GM23338 (cell line): ENCODE data around the gene FKRP. TPM values are rescaled to one million over a fixed set of nuclear protein-coding genes. Genes with fewer than 3 reads are reported as not detected.

Experiments
- ATAC-seq: fragments of 200-7000 bp; cut with Tn5 transposase; 3 replicates; pipeline ENCODE4 v1.9.1; 2020
- DNase-seq: peaks from one replicate; pipeline ENCODE4 v3.0.0-alpha.2; 2015; ENCODE audit warnings: low spot score
- H2AFZ ChIP-seq: fragments of 200-600 bp; sonication (generic); 2 replicates; pipeline ENCODE4 v1.8.0; 2016; ENCODE audit warnings: antibody characterized with exemption, mild to moderate bottlenecking, moderate library complexity
- H3F3A ChIP-seq: fragments of 200-600 bp; sonication (generic); replicated peaks from 2 replicates; pipeline ENCODE4 v1.8.0; 2017; ENCODE audit warnings: antibody characterized with exemption, mixed run types, low read depth
- H3K27ac ChIP-seq: fragments of 200-600 bp; sonication (generic); 2 replicates; pipeline ENCODE4 v1.6.1; 2016; ENCODE audit warnings: low read depth
- H3K27me3 ChIP-seq: fragments of 200-600 bp; sonication (generic); 2 replicates; pipeline ENCODE4 v1.8.0; 2016; ENCODE audit warnings: mild to moderate bottlenecking, mixed run types, moderate library complexity; ENCODE audit not compliant: insufficient read depth
- H3K36me3 ChIP-seq: fragments of 200-600 bp; sonication (generic); 2 replicates; pipeline ENCODE4 v1.8.0; 2016; ENCODE audit warnings: mild to moderate bottlenecking; ENCODE audit not compliant: insufficient read depth
- H3K4me1 ChIP-seq: fragments of 200-600 bp; sonication (generic); 2 replicates; pipeline ENCODE4 v1.8.0; 2016; ENCODE audit warnings: mild to moderate bottlenecking, moderate library complexity; ENCODE audit not compliant: insufficient read depth
- H3K4me2 ChIP-seq: fragments of 200-600 bp; sonication (generic); 2 replicates; pipeline ENCODE4 v1.7.1; 2017; ENCODE audit warnings: mixed run types
- H3K4me3 ChIP-seq: fragments of 200-600 bp; sonication (generic); 2 replicates; pipeline ENCODE4 v1.6.1; 2016; ENCODE audit warnings: mixed run types
- H3K79me2 ChIP-seq: fragments of 200-600 bp; sonication (generic); replicated peaks from 2 replicates; pipeline ENCODE4 v1.8.0; 2017; ENCODE audit warnings: mild to moderate bottlenecking; ENCODE audit not compliant: insufficient read depth
- H3K9me2 ChIP-seq: fragments of 200-600 bp; sonication (generic); 2 replicates; pipeline ENCODE4 v1.8.0; 2017; ENCODE audit not compliant: insufficient read depth
- H4K20me1 ChIP-seq: fragments of 200-600 bp; sonication (generic); replicated peaks from 2 replicates; pipeline ENCODE4 v1.8.0; 2017; ENCODE audit warnings: mild to moderate bottlenecking; ENCODE audit not compliant: insufficient read depth
- H3K27ac Mint-ChIP-seq: 2 replicates; pipeline ENCODE4 v1.8.0; 2020; ENCODE audit warnings: inconsistent platforms, mild to moderate bottlenecking, moderate library complexity, mixed read lengths
- H3K27me3 Mint-ChIP-seq: 3 replicates; pipeline ENCODE4 v1.8.0; 2022; ENCODE audit warnings: low read depth, mild to moderate bottlenecking, moderate library complexity, mixed read lengths, inconsistent platforms; ENCODE audit not compliant: insufficient read depth, poor library complexity
- H3K36me3 Mint-ChIP-seq: 3 replicates; pipeline ENCODE4 v1.8.0; 2021; ENCODE audit warnings: low read depth, mild to moderate bottlenecking, inconsistent platforms, moderate library complexity, mixed read lengths
- H3K4me1 Mint-ChIP-seq: 3 replicates; pipeline ENCODE4 v1.8.0; 2020; ENCODE audit warnings: mild to moderate bottlenecking, inconsistent platforms, mixed read lengths
- H3K4me3 Mint-ChIP-seq: 3 replicates; pipeline ENCODE4 v1.8.0; 2021; ENCODE audit warnings: moderate library complexity, mild to moderate bottlenecking, inconsistent platforms, mixed read lengths
- H3K9me3 Mint-ChIP-seq: 3 replicates; pipeline ENCODE4 v1.8.0; 2020; ENCODE audit warnings: moderate library complexity, mild to moderate bottlenecking, inconsistent platforms, mixed read lengths
- CREB1 ChIP-seq: fragments of 250-450 bp; sonication (Bioruptor Pico); IDR thresholded peaks from 2 replicates; pipeline ENCODE4 v1.5.0; 2020; ENCODE audit warnings: low read depth, mild to moderate bottlenecking, moderate library complexity
- CTCF ChIP-seq, 2 experiments: fragments of 200-600 bp in 1 of 2; sonication (generic) in 1 of 2; conservative IDR thresholded peaks; 2 replicates each; pipeline versions ENCODE4 v1.5.1 to v1.6.1; 2016 to 2017; ENCODE audit warnings: antibody characterized with exemption in 2 of 2, low read depth in 2 of 2, mild to moderate bottlenecking in 2 of 2, moderate library complexity in 1 of 2
- EZH2phosphoT487 ChIP-seq: fragments of 200-600 bp; sonication (generic); IDR thresholded peaks from one replicate; pipeline ENCODE4 v1.8.1; 2018; ENCODE audit warnings: antibody characterized with exemption; ENCODE audit not compliant: unreplicated experiment
- JUNB ChIP-seq: IDR thresholded peaks from one replicate; pipeline ENCODE4 v1.6.1; 2016; ENCODE audit warnings: antibody characterized with exemption; ENCODE audit not compliant: unreplicated experiment
- NANOG ChIP-seq: IDR thresholded peaks from 2 replicates; pipeline ENCODE4 v1.6.1; 2016; ENCODE audit warnings: antibody characterized with exemption, borderline replicate concordance
- POLR2AphosphoS5 ChIP-seq: IDR thresholded peaks from 2 replicates; pipeline ENCODE4 v1.6.1; 2016; ENCODE audit warnings: antibody characterized with exemption, low read depth
- REST ChIP-seq: IDR thresholded peaks from one replicate; pipeline ENCODE4 v1.6.1; 2018; ENCODE audit warnings: antibody characterized with exemption; ENCODE audit not compliant: unreplicated experiment
- STAT1 ChIP-seq: IDR thresholded peaks from one replicate; pipeline ENCODE4 v1.6.1; 2016; ENCODE audit warnings: antibody characterized with exemption; ENCODE audit not compliant: unreplicated experiment
- ZNF114 ChIP-seq: fragments of 250-450 bp; sonication (Bioruptor Pico); IDR thresholded peaks from 2 replicates; pipeline ENCODE4 v1.5.0; 2020; ENCODE audit warnings: mild to moderate bottlenecking, moderate library complexity
- polyA plus RNA-seq: library from polyadenylated mRNA; unstranded; fragments of >200 nt; fragmentation: Nextera tagmentation; extraction: Ambion mirVana; gene quantifications from 2 replicates; pipeline ENCODE4 v1.2.1, GENCODE V29; 2016
- total RNA-seq: library from RNA; depleted of rRNA; stranded (reverse); fragments of >200 nt; shearing (Covaris generic); gene quantifications from 2 replicates; pipeline ENCODE4 v1.2.3, GENCODE V29; 2014
- TF ChIP-seq, protein P1 (sequence below): IDR thresholded peaks from 2 replicates; pipeline ENCODE4 v1.6.1; 2016; ENCODE audit warnings: antibody characterized with exemption

The FKRP gene
- total and polyA plus RNA-seq, 2 experiments from 2014 or later, result 11.5 to 31.9 TPM

GRCh38 chr19:46756544-46756888, 10.7 kb downstream of the FKRP start:
- Histone ChIP-seq H3K36me3 (no peaks in the 10 kb centered on the region; the same call in 1 of the 2 replicates), H3K27me3 (no peaks in the 10 kb centered on the region), H3K27ac (no peak overlapping the region), H3K4me2 (no peak overlapping the region), H3K4me3 (no peak overlapping the region), H3K79me2 (no peaks in the 10 kb centered on the region), H3F3A (peaks cover 6% of the 10 kb centered on the region; the same call in 1 of the 2 replicates), H3K4me1 (peaks cover 5% of the 10 kb centered on the region; the same call in 1 of the 2 replicates), H2AFZ (no peak overlapping the region), H3K9me2 (no peaks in the 10 kb centered on the region), H4K20me1 (no peaks in the 10 kb centered on the region; the same call in none of the 2 replicates)
- Mint-ChIP-seq H3K9me3 (no peaks in the 10 kb centered on the region; the same call in 2 of the 3 replicates), H3K27me3 (peaks cover 10% of the 10 kb centered on the region), H3K36me3 (peaks cover 39% of the 10 kb centered on the region), H3K4me1 (peaks cover 11% of the 10 kb centered on the region), H3K27ac (no peak overlapping the region), H3K4me3 (no peak overlapping the region)
- DNase-seq (no peak), ATAC-seq (no peak)
- TF ChIP-seq POLR2AphosphoS5, result 0 out of 2 replicates have a peak, but pooled peaks have one; percentile 10
- no peak for TF ChIP-seq NANOG

DNA sequence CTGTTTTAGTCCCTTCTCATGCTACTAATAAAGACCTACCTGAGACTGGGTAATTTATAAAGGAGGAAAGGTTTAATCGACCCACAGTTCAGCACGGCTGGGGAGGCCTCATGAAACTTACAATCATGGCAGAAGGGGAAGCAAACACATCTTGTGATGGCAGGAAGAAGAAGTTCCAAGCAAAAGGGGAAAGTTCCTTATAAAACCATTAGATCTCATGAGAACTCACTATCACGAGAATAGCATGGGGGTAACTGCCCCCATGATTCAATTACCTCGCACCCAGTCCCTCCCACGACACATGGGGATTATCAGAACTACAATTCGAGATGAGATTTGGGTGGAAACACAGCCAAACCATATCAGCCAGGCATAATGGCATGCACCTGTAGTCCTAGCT, 13.3 kb downstream of the FKRP start:
- H3K9me3 Mint-ChIP-seq, result no peaks in the 10 kb centered on the region; the same call in 2 of the 3 replicates
- Histone ChIP-seq H4K20me1 (no peaks in the 10 kb centered on the region; the same call in none of the 2 replicates), H3F3A (peaks cover 6% of the 10 kb centered on the region; the same call in 1 of the 2 replicates), H3K9me2 (no peaks in the 10 kb centered on the region), H3K79me2 (no peaks in the 10 kb centered on the region), H3K4me3 (no peak overlapping the region), H3K4me2 (no peak overlapping the region), H3K4me1 (peaks cover 5% of the 10 kb centered on the region; the same call in 1 of the 2 replicates), H3K27me3 (no peaks in the 10 kb centered on the region), H2AFZ (no peak overlapping the region), H3K27ac (no peak overlapping the region), H3K36me3 (no peaks in the 10 kb centered on the region; the same call in 1 of the 2 replicates)
- peaks cover 25% of the 10 kb centered on the region for H3K36me3 Mint-ChIP-seq
- DNase-seq, result no peak
- H3K4me1 Mint-ChIP-seq, result peaks cover 11% of the 10 kb centered on the region
- H3K27ac Mint-ChIP-seq, result no peak overlapping the region
- ATAC-seq, result no peak
- H3K27me3 Mint-ChIP-seq, result peaks cover 9% of the 10 kb centered on the region
- H3K4me3 Mint-ChIP-seq, result no peak overlapping the region
- TF ChIP-seq, protein P1, sequence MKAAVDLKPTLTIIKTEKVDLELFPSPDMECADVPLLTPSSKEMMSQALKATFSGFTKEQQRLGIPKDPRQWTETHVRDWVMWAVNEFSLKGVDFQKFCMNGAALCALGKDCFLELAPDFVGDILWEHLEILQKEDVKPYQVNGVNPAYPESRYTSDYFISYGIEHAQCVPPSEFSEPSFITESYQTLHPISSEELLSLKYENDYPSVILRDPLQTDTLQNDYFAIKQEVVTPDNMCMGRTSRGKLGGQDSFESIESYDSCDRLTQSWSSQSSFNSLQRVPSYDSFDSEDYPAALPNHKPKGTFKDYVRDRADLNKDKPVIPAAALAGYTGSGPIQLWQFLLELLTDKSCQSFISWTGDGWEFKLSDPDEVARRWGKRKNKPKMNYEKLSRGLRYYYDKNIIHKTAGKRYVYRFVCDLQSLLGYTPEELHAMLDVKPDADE, result no peak
- TF ChIP-seq POLR2AphosphoS5, result no peak
- TF ChIP-seq EZH2phosphoT487, result no peak
- no peak for TF ChIP-seq CTCF (conservative IDR thresholded peaks at IDR 0.05; ENCODE audit: low read depth in 2 of 2)
- TF ChIP-seq REST, result no peak
- no peak for TF ChIP-seq CREB1 (CRISPR knock-in tag)
- TF ChIP-seq NANOG, result no peak
- no peak for TF ChIP-seq JUNB
- no peak for TF ChIP-seq STAT1
- no peak for TF ChIP-seq ZNF114
